ENCODE results near the gene SLC35F2. TPM values are rescaled to one million over a fixed set of nuclear protein-coding genes. Genes with fewer than 3 reads are reported as not detected.

The SLC35F2 gene
- total and polyA plus RNA-seq, 2 of the 4 experiments (the other 2 are of a cell fraction) = 4.9 to 15.4 TPM

DNA sequence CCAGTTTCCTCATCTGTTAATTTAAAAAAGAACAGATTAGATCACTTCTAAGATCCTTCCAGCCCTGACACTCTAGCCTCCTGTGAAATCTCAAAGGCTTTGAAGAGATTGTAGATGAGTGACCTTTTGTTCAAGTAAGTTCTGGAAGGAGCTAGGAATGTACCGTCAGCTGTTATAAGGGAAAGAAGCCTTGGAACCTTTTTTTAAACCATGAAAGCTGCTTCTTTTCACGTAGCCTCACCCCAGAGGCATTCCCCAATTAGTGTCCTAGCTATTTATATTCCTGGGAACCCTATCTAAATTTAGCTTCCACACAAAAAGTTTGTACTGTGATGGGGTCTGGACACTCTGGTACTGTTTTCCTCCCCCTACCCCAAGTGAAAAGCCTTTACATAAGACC lies 111.0 kb downstream of the SLC35F2 start:
- dilution Hi-C loops (cut with HindIII; ENCODE audit: low sequenced_read_pairs, unreplicated experiment) = no loop called here
- Histone ChIP-seq H3K27me3 (ENCODE audit: control insufficient read depth, insufficient read depth, low read length) (peaks cover 8% of the 10 kb centered on the region), H3K4me2 (ENCODE audit: low read depth, low read length) (no peak overlapping the region), H3K4ac (ENCODE audit: low read depth, low read length) (no peak overlapping the region), H2AK9ac (replicated peaks; ENCODE audit: low read depth, low read length, poor library complexity) (no peak overlapping the region), H4K5ac (ENCODE audit: low read depth, low read length) (no peak overlapping the region), H3K14ac (replicated peaks; ENCODE audit: low read depth, low read length) (no peak overlapping the region), H3K18ac (ENCODE audit: low read depth, low read length) (no peak overlapping the region), H2AK5ac (ENCODE audit: low read depth, low read length) (no peak overlapping the region), H2BK15ac (ENCODE audit: low read depth, low read length) (no peak overlapping the region), H2BK20ac (ENCODE audit: low read depth, low read length) (no peak overlapping the region), H4K91ac (ENCODE audit: insufficient read depth, low read depth, low read length) (no peak overlapping the region), H3K79me1 (ENCODE audit: low read depth in 1 of 2, low read length in 2 of 2) (no peaks in the 10 kb centered on the region), H3K56ac (ENCODE audit: extremely low read depth, insufficient read depth, low read length) (no peak overlapping the region), H4K20me1 (ENCODE audit: insufficient read depth, low read length) (no peaks in the 10 kb centered on the region), H2BK5ac (ENCODE audit: low read depth, low read length, poor library complexity, severe bottlenecking) (no peak overlapping the region), H3K4me3 (ENCODE audit: insufficient read depth, low read depth, low read length) (no peak overlapping the region), H3K9me1 (ENCODE audit: insufficient read depth, low read length) (no peaks in the 10 kb centered on the region), H2AFZ (replicated peaks; ENCODE audit: low read length, poor library complexity) (no peak overlapping the region), H2BK120ac (ENCODE audit: low read depth, low read length) (no peak overlapping the region), H3K4me1 (ENCODE audit: control insufficient read depth, insufficient read depth, low read length) (no peaks in the 10 kb centered on the region), H4K8ac (ENCODE audit: low read depth in 2 of 2, low read length in 2 of 2) (no peak overlapping the region), H3K9me3 (ENCODE audit: control insufficient read depth, insufficient read depth, low read length) (no peaks in the 10 kb centered on the region), H3K9ac (ENCODE audit: low read depth, low read length) (no peak overlapping the region), H3K27ac (ENCODE audit: insufficient read depth, low read length) (no peak overlapping the region), H3K36me3 (ENCODE audit: control insufficient read depth, insufficient read depth, low read length) (no peaks in the 10 kb centered on the region), H3K23ac (ENCODE audit: low read depth, low read length) (no peak overlapping the region)
- in situ Hi-C loops (cut with MboI; ENCODE audit: low sequenced_read_pairs) = no loop called here
- CTCF ChIA-PET = no interaction called here
- WGBS, 2 experiments (ENCODE audit: extremely low coverage in 2 of 2, insufficient read length in 1 of 2) = no CpG with 5 or more reads among the region's 2 CpGs
- intact Hi-C loops (cut with micrococcal nuclease) = no loop called here
- ATAC-seq (ENCODE audit: low read depth) = no peak
- no peak for DNase-seq
- no TSS peak for BruUV-seq (replicated peaks)
- TF ChIP-seq, protein P1, sequence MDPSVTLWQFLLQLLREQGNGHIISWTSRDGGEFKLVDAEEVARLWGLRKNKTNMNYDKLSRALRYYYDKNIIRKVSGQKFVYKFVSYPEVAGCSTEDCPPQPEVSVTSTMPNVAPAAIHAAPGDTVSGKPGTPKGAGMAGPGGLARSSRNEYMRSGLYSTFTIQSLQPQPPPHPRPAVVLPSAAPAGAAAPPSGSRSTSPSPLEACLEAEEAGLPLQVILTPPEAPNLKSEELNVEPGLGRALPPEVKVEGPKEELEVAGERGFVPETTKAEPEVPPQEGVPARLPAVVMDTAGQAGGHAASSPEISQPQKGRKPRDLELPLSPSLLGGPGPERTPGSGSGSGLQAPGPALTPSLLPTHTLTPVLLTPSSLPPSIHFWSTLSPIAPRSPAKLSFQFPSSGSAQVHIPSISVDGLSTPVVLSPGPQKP (IDR thresholded peaks at IDR 0.05; ENCODE audit: borderline replicate concordance, low read depth, low read length) = no peak
- TF ChIP-seq MAZ (IDR thresholded peaks at IDR 0.05; ENCODE audit: borderline replicate concordance, low read depth, low read length) (no peak), RCOR1 (IDR thresholded peaks at IDR 0.05; ENCODE audit: insufficient replicate concordance, low read length) (no peak), CEBPB (IDR thresholded peaks at IDR 0.05; ENCODE audit: low read depth, low read length) (no peak), CHD1 (IDR thresholded peaks at IDR 0.05; ENCODE audit: low read depth, low read length) (no peak), BHLHE40 (IDR thresholded peaks at IDR 0.05; ENCODE audit: low read depth, low read length) (no peak)
- POLR2A ChIA-PET (ENCODE audit: unreplicated experiment) = no interaction called here

Data from IMR-90 (cell line).